Renal cortex interstitium (tissue), 3 donors: ENCODE data around the gene TCEA3. TPM values are rescaled to one million over a fixed set of nuclear protein-coding genes. Genes with fewer than 3 reads are reported as not detected.

Experiments used
- polyA plus RNA-seq, 3 donors: library from polyadenylated mRNA; unstranded; fragments of 120-200 nt; gene quantifications; one replicate each; pipeline ENCODE4 v1.2.1, GENCODE V29; 2013; ENCODE audit not compliant: insufficient read length in 3 of 3

Gene TCEA3
- polyA plus RNA-seq, 3 donors: 45.8 to 62.9 (median 49.2) TPM

Other genes starting within 250 kb of the TCEA3 start
- under 1 TPM; 0.27 to 0.33 (median 0.29) TPM for gene HTR1D, start 207.2 kb downstream of the TCEA3 start, polyA plus RNA-seq
- gene HNRNPR, start 80.5 kb downstream of the TCEA3 start, polyA plus RNA-seq: 100 to 1,000 TPM; 232 to 297 (median 260) TPM
- 10 to 100 TPM; 33.2 to 41.3 (median 35.8) TPM for gene ZNF436, start 54.9 kb downstream of the TCEA3 start, polyA plus RNA-seq
- gene ASAP3, start 59.4 kb upstream of the TCEA3 start, polyA plus RNA-seq: 10 to 100 TPM; 33.8 to 36.1 (median 34.8) TPM
- 1 to 10 TPM; 4.6 to 5.4 (median 5.2) TPM for gene E2F2, start 106.5 kb upstream of the TCEA3 start, polyA plus RNA-seq
- 100 to 1,000 TPM; 277 to 365 (median 359) TPM for gene ID3, start 134.8 kb upstream of the TCEA3 start, polyA plus RNA-seq